Right ventricle myocardium superior (tissue), 1 donor: ENCODE measurements around the gene CCDC181. TPM values are rescaled to one million over a fixed set of nuclear protein-coding genes. Genes with fewer than 3 reads are reported as not detected.

Experiments
- ATAC-seq: fragments of 200-7000 bp; cut with Tn5 transposase; one replicate; pipeline ENCODE4 v1.9.1; 2020; ENCODE audit warnings: mild to moderate bottlenecking; ENCODE audit not compliant: poor library complexity
- DNase-seq: peaks from one replicate; pipeline ENCODE4 v3.0.0-alpha.2; 2020
- intact Hi-C: fragments of 100-400 bp; cut with DNase I; formaldehyde crosslinking; loops from one replicate; pipeline ENCODE4 v1.11.2; 2022
- total RNA-seq: library from RNA; stranded (reverse); fragmentation: NEBNext Ultra II Directional; extraction: Animal tissue kit (Norgen Biotek cat#: 25700); gene quantifications from one replicate; pipeline ENCODE4 v1.2.1, GENCODE V29; 2021
- donor health status: DM: no; HTN: yes; CAD: no; lungs with severe emphysema.

The CCDC181 gene
- total RNA-seq, 1 donor from 2014 or later: 0.56 TPM

DNA sequence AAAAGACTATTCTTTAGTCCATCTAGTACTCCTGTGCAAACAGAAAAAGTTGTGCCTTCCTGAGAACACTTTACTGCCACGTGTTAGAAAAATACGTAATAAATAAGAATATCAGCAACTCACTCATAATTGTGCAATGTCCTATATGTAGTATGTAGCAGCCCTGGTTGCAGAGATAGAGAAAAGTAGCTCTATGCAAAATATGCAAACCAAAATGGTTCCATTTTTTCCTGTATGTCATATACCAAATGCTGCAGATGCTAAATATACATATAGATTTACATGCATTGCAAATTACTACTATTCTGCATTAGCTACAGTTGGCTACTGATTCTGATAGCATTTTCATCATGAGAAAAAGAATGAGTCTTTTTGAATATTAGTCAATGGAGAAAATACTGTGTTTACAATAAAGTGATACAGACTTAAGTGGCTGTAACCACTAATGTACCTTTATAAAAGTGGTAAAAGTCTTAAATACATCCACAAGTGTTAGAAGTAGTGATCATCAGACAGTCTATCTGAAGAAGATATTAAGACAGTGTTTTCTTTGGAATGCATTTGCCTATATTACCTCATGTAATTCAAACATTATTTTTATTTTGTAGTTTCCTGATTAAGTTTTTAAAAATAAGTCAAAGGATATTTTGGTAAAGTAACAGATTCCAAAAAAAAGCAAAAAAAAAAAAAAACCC lies 79.4 kb downstream of the CCDC181 start:
- intact Hi-C loops: loop anchor here (5.0 kb wide), 2 partner anchors 746 to 1006 kb away; no protein-coding TSS in a partner anchor

GRCh38 chr1:169346036-169346589 lies 81.2 kb downstream of the CCDC181 start:
- intact Hi-C loops: loop anchor here (5.0 kb wide), 2 partner anchors 744 to 1004 kb away; no protein-coding TSS in a partner anchor
- ATAC-seq (no peak), DNase-seq (no peak)

More for the DNA sequence above, 79.4 kb downstream of the CCDC181 start:
- DNase-seq (no peak), ATAC-seq (no peak)

- ATAC-seq (no peak), DNase-seq (no peak)
- intact Hi-C loops: loop anchor here (5.0 kb wide), 2 partner anchors 743 to 1003 kb away; no protein-coding TSS in a partner anchor
These were observed 81.8 kb downstream of the CCDC181 start for GRCh38 chr1:169345511-169345910.

Other genes starting within 250 kb of the CCDC181 start
- gene NME7, start 59.7 kb downstream of the CCDC181 start, total RNA-seq: 10.6 TPM
- gene BLZF1, start 59.3 kb downstream of the CCDC181 start, total RNA-seq: 24.0 TPM
- 15.6 TPM for gene SLC19A2, start 58.5 kb upstream of the CCDC181 start, total RNA-seq
- 21.2 TPM for gene F5, start 159.0 kb upstream of the CCDC181 start, total RNA-seq
- 9.0 TPM for gene SELP, start 202.7 kb upstream of the CCDC181 start, total RNA-seq